Suprapubic skin (tissue), 4 donors: Measurements from ENCODE around the gene OR5A2. TPM values are rescaled to one million over a fixed set of nuclear protein-coding genes. Genes with fewer than 3 reads are reported as not detected.
"Not testable (repeated sequence)": the region's sequence is repeated elsewhere in the genome, so short reads cannot be mapped to it uniquely, and the experiment has no call there.

ENCODE experiments used
- DNase-seq, 2 donors: peaks; one replicate each; pipeline ENCODE4 v3.0.0-alpha.2; 2019; ENCODE audit warnings: low spot score in 2 of 2
- H3K27ac ChIP-seq: fragments of 200-600 bp; sonication (generic); one replicate; pipeline ENCODE4 v1.5.1; 2019
- H3K27me3 ChIP-seq: fragments of 200-600 bp; sonication (generic); one replicate; pipeline ENCODE4 v1.5.1; 2019
- H3K36me3 ChIP-seq: fragments of 200-600 bp; sonication (generic); one replicate; pipeline ENCODE4 v1.5.1; 2019
- H3K4me1 ChIP-seq: fragments of 200-600 bp; sonication (generic); one replicate; pipeline ENCODE4 v1.5.1; 2019
- H3K4me3 ChIP-seq: fragments of 200-600 bp; sonication (generic); one replicate; pipeline ENCODE4 v1.5.1; 2019; ENCODE audit warnings: mild to moderate bottlenecking
- H3K9me3 ChIP-seq: fragments of 200-600 bp; sonication (generic); one replicate; pipeline ENCODE4 v1.5.1; 2019
- CTCF ChIP-seq, 2 donors: fragments of 200-600 bp in 1 of 2; fragments of 450-650 bp in 1 of 2; sonication (generic) in 1 of 2; IDR thresholded peaks; one replicate each; pipeline ENCODE4 v1.5.1; 2016 to 2019; ENCODE audit warnings: antibody characterized with exemption in 2 of 2, mild to moderate bottlenecking in 1 of 2, moderate library complexity in 1 of 2
- EP300 ChIP-seq: sonication (generic); formaldehyde crosslinking; IDR thresholded peaks from one replicate; pipeline ENCODE4 v1.6.1; 2017; ENCODE audit warnings: antibody characterized with exemption
- POLR2A ChIP-seq, 2 donors: fragments of 450-650 bp; IDR thresholded peaks; one replicate each; pipeline ENCODE4 v1.6.1; 2017; ENCODE audit warnings: antibody characterized with exemption in 2 of 2, mild to moderate bottlenecking in 2 of 2, moderate library complexity in 2 of 2
- POLR2AphosphoS5 ChIP-seq, 3 donors: sonication (generic); formaldehyde crosslinking; IDR thresholded peaks; one replicate each; pipeline ENCODE4 v1.6.1; 2017; ENCODE audit warnings: antibody characterized with exemption in 3 of 3
- WGBS: methylation state at CpG from one replicate; pipeline ENCODE4 v1.1.5; 2018; 5-methylcytosine and 5-hydroxymethylcytosine counted together
- total RNA-seq, 4 donors: library from RNA; depleted of rRNA; stranded (reverse); fragments of >200 nt; gene quantifications; one replicate each; pipeline ENCODE4 v1.1.0, GENCODE V29; 2016

The OR5A2 gene
- total RNA-seq, 4 donors from 2014 or later = 0.16 TPM; not detected in 3

- Histone ChIP-seq H3K4me1 (no peaks in the 10 kb centered on the region), H3K9me3 (no peaks in the 10 kb centered on the region), H3K27me3 (no peaks in the 10 kb centered on the region), H3K4me3 (no peak overlapping the region), H3K36me3 (no peaks in the 10 kb centered on the region), H3K27ac (no peak overlapping the region)
- WGBS = 70% methylated on average over 3 of the region's 3 CpGs
- no peak for DNase-seq
- TF ChIP-seq POLR2A (IDR thresholded peaks at IDR 0.05) (no peak), CTCF (IDR thresholded peaks at IDR 0.05) (no peak), EP300 (no peak), POLR2AphosphoS5 (IDR thresholded peaks at IDR 0.05) (no peak)
Observed at GRCh38 chr11:59400461-59401261, 25.6 kb downstream of the OR5A2 start.

- Histone ChIP-seq H3K27ac (no peak overlapping the region), H3K4me3 (no peak overlapping the region), H3K4me1 (no peaks in the 10 kb centered on the region), H3K9me3 (no peaks in the 10 kb centered on the region), H3K27me3 (no peaks in the 10 kb centered on the region), H3K36me3 (no peaks in the 10 kb centered on the region)
- no peak for DNase-seq
- no peak for TF ChIP-seq POLR2A (IDR thresholded peaks at IDR 0.05)
- no peak for TF ChIP-seq CTCF (IDR thresholded peaks at IDR 0.05)
- no peak for TF ChIP-seq POLR2AphosphoS5 (IDR thresholded peaks at IDR 0.05)
- no peak for TF ChIP-seq EP300
Observed at GRCh38 chr11:59394186-59394585, 32.0 kb downstream of the OR5A2 start.

- H3K27ac ChIP-seq = no peak overlapping the region
- TF ChIP-seq POLR2AphosphoS5 (IDR thresholded peaks at IDR 0.05) (no peak), CTCF (IDR thresholded peaks at IDR 0.05) (no peak), POLR2A (IDR thresholded peaks at IDR 0.05) (no peak), EP300 (no peak)
- 59% methylated on average over 2 of the region's 2 CpGs for WGBS
- H3K4me1 ChIP-seq = no peaks in the 10 kb centered on the region
- H3K27me3 ChIP-seq = no peaks in the 10 kb centered on the region
- no peaks in the 10 kb centered on the region for H3K9me3 ChIP-seq
- DNase-seq = no peak
- H3K36me3 ChIP-seq = no peaks in the 10 kb centered on the region
- H3K4me3 ChIP-seq = no peak overlapping the region
Observed at GRCh38 chr11:59380263-59381059, 45.8 kb downstream of the OR5A2 start.

GRCh38 chr11:59372324-59372723, 53.9 kb downstream of the OR5A2 start:
- not testable (repeated sequence) for H3K27ac ChIP-seq, H3K4me3 ChIP-seq, DNase-seq, H3K9me3 ChIP-seq, H3K36me3 ChIP-seq, H3K4me1 ChIP-seq, H3K27me3 ChIP-seq
- 0% methylated on average over 3 of the region's 3 CpGs for WGBS

GRCh38 chr11:59368238-59369022, 57.8 kb downstream of the OR5A2 start:
- WGBS = 69% methylated on average over 8 of the region's 8 CpGs
- Histone ChIP-seq H3K9me3 (no peaks in the 10 kb centered on the region), H3K27ac (no peak overlapping the region), H3K36me3 (no peaks in the 10 kb centered on the region), H3K27me3 (no peaks in the 10 kb centered on the region), H3K4me3 (no peak overlapping the region), H3K4me1 (no peaks in the 10 kb centered on the region)
- DNase-seq = no peak
- no peak for TF ChIP-seq POLR2A (IDR thresholded peaks at IDR 0.05)
- no peak for TF ChIP-seq EP300
- no peak for TF ChIP-seq POLR2AphosphoS5 (IDR thresholded peaks at IDR 0.05)
- TF ChIP-seq CTCF (IDR thresholded peaks at IDR 0.05) = no peak

Other genes with a start within 250 kb of the OR5A2 start
- gene MPEG1, start 213.5 kb downstream of the OR5A2 start, total RNA-seq = 1 to 10 TPM; 2.3 to 4.5 (median 2.9) TPM
- not detected for gene OR5AN1, start 67.5 kb downstream of the OR5A2 start, total RNA-seq
- gene OR5A1, start 10.1 kb upstream of the OR5A2 start, total RNA-seq = under 1 TPM in 1 of 4 donors, not detected in 3; 0.04 TPM
- gene OR4D6, start 30.5 kb upstream of the OR5A2 start, total RNA-seq = not detected
- not detected for gene OR4D10, start 46.9 kb upstream of the OR5A2 start, total RNA-seq
- not detected for gene OR4D11, start 77.2 kb upstream of the OR5A2 start, total RNA-seq
- not detected for gene OR4D9, start 85.1 kb upstream of the OR5A2 start, total RNA-seq
- gene OSBP, start 189.4 kb upstream of the OR5A2 start, total RNA-seq = 10 to 100 TPM; 37.2 to 71.5 (median 49.6) TPM
- gene PATL1, start 242.6 kb upstream of the OR5A2 start, total RNA-seq = 10 to 100 TPM; 14.3 to 23.2 (median 19.2) TPM